Left lung (tissue), 10 donors: ENCODE data around the gene PSRC1. TPM values are rescaled to one million over a fixed set of nuclear protein-coding genes. Genes with fewer than 3 reads are reported as not detected.

Experiments used
- ATAC-seq: fragments of 200-7000 bp; cut with Tn5 transposase; one replicate; pipeline ENCODE4 v1.9.1; 2020; ENCODE audit warnings: moderate library complexity
- DNase-seq, 4 donors: peaks; one replicate each; pipeline ENCODE4 v3.0.0-alpha.2; 2013 to 2020
- H3K27ac ChIP-seq, 2 donors: fragments of 200-600 bp; sonication (generic) in 1 of 2; one replicate each; pipeline versions ENCODE4 v1.5.0 to v1.8.0; 2020 to 2021
- H3K27me3 ChIP-seq, 2 donors: fragments of 200-600 bp; sonication (generic) in 1 of 2; one replicate each; pipeline versions ENCODE4 v1.5.0 to v1.8.0; 2020 to 2021
- H3K36me3 ChIP-seq, 2 donors: fragments of 200-600 bp; sonication (generic) in 1 of 2; one replicate each; pipeline versions ENCODE4 v1.5.0 to v1.8.0; 2020 to 2021
- H3K4me1 ChIP-seq, 2 donors: fragments of 200-600 bp; one replicate each; pipeline ENCODE4 v1.8.0; 2021
- H3K4me3 ChIP-seq, 2 donors: fragments of 200-600 bp; sonication (generic) in 1 of 2; one replicate each; pipeline versions ENCODE4 v1.5.0 to v1.8.0; 2020 to 2021; ENCODE audit warnings: mild to moderate bottlenecking in 1 of 2
- H3K9me3 ChIP-seq, 2 donors: fragments of 200-600 bp; sonication (generic) in 1 of 2; one replicate each; pipeline versions ENCODE4 v1.5.0 to v1.8.0; 2020 to 2021
- CTCF ChIP-seq, 2 donors: fragments of 200-600 bp; sonication (generic) in 1 of 2; IDR thresholded peaks; one replicate each; pipeline versions ENCODE4 v1.5.0 to v1.8.0; 2021; ENCODE audit warnings: antibody characterized with exemption in 2 of 2
- intact Hi-C, 2 donors: fragments of 100-400 bp; cut with DNase I; formaldehyde crosslinking; loops; one replicate each; pipeline versions ENCODE4 v1.11.2 to v1.14.2; 2022
- polyA plus RNA-seq, 6 donors: library from polyadenylated mRNA; unstranded; fragments of 120-200 nt; gene quantifications; one replicate each; pipeline ENCODE4 v1.2.1, GENCODE V29; 2013; ENCODE audit not compliant: insufficient read length in 6 of 6
- total RNA-seq, 2 donors: library from RNA; stranded (reverse); fragmentation: NEBNext Ultra II Directional; extraction: Animal tissue kit (Norgen Biotek cat#: 25700); gene quantifications; one replicate each; pipeline ENCODE4 v1.2.1, GENCODE V29; 2021
- donor health status: DM: no; HTN: yes; CAD: no.
- donor health status: DM: no; HTN: no; CAD: no.

PSRC1 gene
- total and polyA plus RNA-seq, 8 donors, result 4.2 to 53.0 (median 37.7) TPM

- ATAC-seq (no peak), DNase-seq (peak in 2 of 4 donors; percentile 46 to 59)
- H3K4me3 ChIP-seq, result no peak overlapping the region
- peaks cover 0 to 33% of the 10 kb centered on the region in 2 donors for H3K27me3 ChIP-seq
- intact Hi-C loops, result no loop called here
- H3K36me3 ChIP-seq, result no peaks in the 10 kb centered on the region
- peak overlapping the region in 1 of 2 donors; percentile 53 for H3K27ac ChIP-seq
- no peak for TF ChIP-seq CTCF (IDR thresholded peaks at IDR 0.05)
- peaks cover 17 to 30% of the 10 kb centered on the region in 2 donors for H3K4me1 ChIP-seq
- no peaks in the 10 kb centered on the region for H3K9me3 ChIP-seq
Observed at GRCh38 chr1:109252893-109253802, 29.8 kb downstream of the PSRC1 start.

- Histone ChIP-seq H3K36me3 (no peaks in the 10 kb centered on the region), H3K4me1 (peaks cover 17 to 30% of the 10 kb centered on the region in 2 donors), H3K27ac (no peak overlapping the region), H3K27me3 (peaks cover 0 to 36% of the 10 kb centered on the region in 2 donors), H3K9me3 (no peaks in the 10 kb centered on the region), H3K4me3 (no peak overlapping the region)
- DNase-seq, result peak in 1 of 4 donors; percentile 70
- intact Hi-C loops, result no loop called here
- TF ChIP-seq CTCF (IDR thresholded peaks at IDR 0.05), result no peak
- no peak for ATAC-seq
Observed at GRCh38 chr1:109252167-109252892, 30.6 kb downstream of the PSRC1 start.

- Histone ChIP-seq H3K27me3 (peaks cover 0 to 36% of the 10 kb centered on the region in 2 donors), H3K36me3 (no peaks in the 10 kb centered on the region), H3K9me3 (no peaks in the 10 kb centered on the region), H3K4me1 (peaks cover 17 to 30% of the 10 kb centered on the region in 2 donors), H3K4me3 (no peak overlapping the region), H3K27ac (no peak overlapping the region)
- no peak for DNase-seq
- intact Hi-C loops, result no loop called here
- no peak for ATAC-seq
- no peak for TF ChIP-seq CTCF (IDR thresholded peaks at IDR 0.05)
Observed at GRCh38 chr1:109251277-109252166, 31.4 kb downstream of the PSRC1 start.

- TF ChIP-seq CTCF (IDR thresholded peaks at IDR 0.05), result no peak
- Histone ChIP-seq H3K4me3 (peak overlapping the region in 1 of 2 donors; percentile 47), H3K27me3 (peaks cover 0 to 36% of the 10 kb centered on the region in 2 donors), H3K27ac (no peak overlapping the region), H3K4me1 (peaks cover 17 to 30% of the 10 kb centered on the region in 2 donors), H3K36me3 (no peaks in the 10 kb centered on the region), H3K9me3 (no peaks in the 10 kb centered on the region)
- DNase-seq (peak in 1 of 4 donors; percentile 56), ATAC-seq (no peak)
- intact Hi-C loops, result no loop called here
Observed at GRCh38 chr1:109250454-109251276, 32.3 kb downstream of the PSRC1 start.
